SK-N-SH (cell line): ENCODE results near the gene LDB2. TPM values are rescaled to one million over a fixed set of nuclear protein-coding genes. Genes with fewer than 3 reads are reported as not detected.

Experiments used
- CTCF ChIA-PET: fragments of 300-600, 350-600 bp; formaldehyde crosslinking; extraction: SDS; loops from one replicate; lab custom pipeline; 2021; lab: Yijun Ruan, JAX
- POLR2A ChIA-PET: fragments of 350-600 bp; sonication (Branson Sonifier 250); formaldehyde crosslinking; extraction: SDS; loops from one replicate; lab custom pipeline; 2020; ENCODE audit warnings: antibody characterized with exemption, inconsistent platforms; lab: Yijun Ruan, JAX
- DNase-seq: peaks from one replicate; pipeline ENCODE4 v3.0.0; 2012
- H2AFZ ChIP-seq: fragments of 200-600 bp; sonication (generic); 2 replicates; pipeline ENCODE4 v1.8.1; 2016; ENCODE audit warnings: antibody characterized with exemption, mild to moderate bottlenecking, low read depth
- H3F3A ChIP-seq: fragments of 200-600 bp; sonication (generic); replicated peaks from 2 replicates; pipeline ENCODE3; 2016; ENCODE audit warnings: antibody characterized with exemption, mild to moderate bottlenecking; ENCODE audit not compliant: insufficient read depth
- H3K27ac ChIP-seq, 2 experiments: fragments of 200-500 bp in 1 of 2; fragments of 200-600 bp in 1 of 2; sonication (Bioruptor generic) in 1 of 2; sonication (generic), shearing (Covaris generic) in 1 of 2; 2 replicates each; pipeline versions ENCODE4 v1.5.1 to v1.6.1; 2014 to 2016; ENCODE audit warnings: low read depth in 2 of 2, inconsistent platforms in 1 of 2, low read length in 1 of 2, mild to moderate bottlenecking in 1 of 2, mixed read lengths in 1 of 2
- H3K27me3 ChIP-seq: fragments of 200-600 bp; sonication (generic), shearing (Covaris generic); 2 replicates; pipeline ENCODE4 v1.6.1; 2016; ENCODE audit warnings: mixed run types; ENCODE audit not compliant: insufficient read depth
- H3K36me3 ChIP-seq, 2 experiments: fragments of 200-500 bp in 1 of 2; fragments of 200-600 bp in 1 of 2; sonication (Bioruptor generic) in 1 of 2; sonication (generic) in 1 of 2; replicated peaks in 1 of 2; 2 replicates each; pipeline versions ENCODE3 to v1.5.1; 2014 to 2016; ENCODE audit warnings: low read length in 1 of 2, mild to moderate bottlenecking in 1 of 2; ENCODE audit not compliant: insufficient read depth in 2 of 2, control insufficient read depth in 1 of 2
- H3K4me1 ChIP-seq, 2 experiments: fragments of 200-500 bp in 1 of 2; fragments of 200-600 bp in 1 of 2; sonication (Bioruptor generic) in 1 of 2; sonication (generic), shearing (Covaris generic) in 1 of 2; 2 replicates each; pipeline versions ENCODE4 v1.5.1 to v1.6.1; 2014 to 2016; ENCODE audit warnings: low read depth in 1 of 2, low read length in 1 of 2, mixed run types in 1 of 2; ENCODE audit not compliant: insufficient read depth in 2 of 2, control insufficient read depth in 1 of 2
- H3K4me2 ChIP-seq: fragments of 200-600 bp; sonication (generic), shearing (Covaris generic); 2 replicates; pipeline ENCODE4 v1.6.1; 2017; ENCODE audit warnings: mixed run types
- H3K4me3 ChIP-seq, 2 experiments: fragments of 200-500 bp in 1 of 2; fragments of 200-600 bp in 1 of 2; sonication (Bioruptor generic) in 1 of 2; sonication (generic), shearing (Covaris generic) in 1 of 2; 2 replicates each; pipeline versions ENCODE4 v1.5.1 to v1.8.1; 2014 to 2016; ENCODE audit warnings: low read depth in 2 of 2, inconsistent platforms in 1 of 2, low read length in 1 of 2, mild to moderate bottlenecking in 1 of 2, mixed read lengths in 1 of 2, moderate library complexity in 1 of 2
- H3K79me2 ChIP-seq: fragments of 200-600 bp; sonication (generic); 2 replicates; pipeline ENCODE4 v1.8.1; 2017; ENCODE audit warnings: mild to moderate bottlenecking; ENCODE audit not compliant: insufficient read depth
- H3K9ac ChIP-seq: fragments of 200-600 bp; sonication (generic); 2 replicates; pipeline ENCODE4 v1.6.1; 2017; ENCODE audit warnings: mixed run types
- H3K9me2 ChIP-seq: fragments of 200-600 bp; sonication (generic); 2 replicates; pipeline ENCODE4 v1.6.1; 2017; ENCODE audit warnings: mixed run types
- H3K9me3 ChIP-seq: fragments of 200-600 bp; sonication (generic); 2 replicates; pipeline ENCODE4 v1.6.1; 2017; ENCODE audit warnings: mixed run types, mild to moderate bottlenecking, moderate library complexity
- H4K20me1 ChIP-seq: fragments of 200-600 bp; sonication (generic); 2 replicates; pipeline ENCODE4 v1.6.1; 2017; ENCODE audit warnings: mild to moderate bottlenecking, mixed run types; ENCODE audit not compliant: insufficient read depth
- EP300 ChIP-seq, 2 experiments: IDR thresholded peaks; 2 replicates each; pipeline versions ENCODE4 v1.4.0 to v1.6.1; 2012; ENCODE audit warnings: borderline replicate concordance in 1 of 2, low read depth in 1 of 2, low read length in 1 of 2
- EZH2phosphoT487 ChIP-seq: fragments of 200-600 bp; sonication (generic); IDR thresholded peaks from 2 replicates; pipeline ENCODE4 v1.6.1; 2017; ENCODE audit warnings: low read depth, mixed run types, mild to moderate bottlenecking, antibody characterized with exemption, moderate library complexity, borderline replicate concordance
- FOSL2 ChIP-seq: IDR thresholded peaks from 2 replicates; pipeline ENCODE4 v1.4.0; 2012; ENCODE audit warnings: low read depth, mild to moderate bottlenecking, moderate library complexity, borderline replicate concordance
- GABPA ChIP-seq: IDR thresholded peaks from 2 replicates; pipeline ENCODE4 v1.4.0; 2012; ENCODE audit warnings: low read depth, mild to moderate bottlenecking
- GATA2 ChIP-seq: sonication (generic); formaldehyde crosslinking; IDR thresholded peaks from 2 replicates; pipeline ENCODE4 v1.5.0; 2020; ENCODE audit warnings: mild to moderate bottlenecking, missing genetic modification reagents
- JUND ChIP-seq: IDR thresholded peaks from 2 replicates; pipeline ENCODE4 v1.4.0; 2012
- MXI1 ChIP-seq: IDR thresholded peaks from 2 replicates; pipeline ENCODE4 v1.6.1; 2012; ENCODE audit warnings: mild to moderate bottlenecking, low read depth, low read length, improper control_type of control experiment
- NFIC ChIP-seq: IDR thresholded peaks from 2 replicates; pipeline ENCODE4 v1.4.0; 2012; ENCODE audit warnings: borderline replicate concordance
- POLR2AphosphoS5 ChIP-seq: IDR thresholded peaks from 2 replicates; pipeline ENCODE4 v1.6.1; 2012; ENCODE audit warnings: low read depth, low read length
- RFX5 ChIP-seq: IDR thresholded peaks from 2 replicates; pipeline ENCODE4 v1.6.1; 2012; ENCODE audit warnings: mild to moderate bottlenecking, improper control_type of control experiment, low read length
- RXRA ChIP-seq: IDR thresholded peaks from 2 replicates; pipeline ENCODE4 v1.4.0; 2012; ENCODE audit warnings: low read depth, mild to moderate bottlenecking, borderline replicate concordance
- TEAD4 ChIP-seq: IDR thresholded peaks from 2 replicates; pipeline ENCODE4 v1.4.0; 2012; ENCODE audit warnings: mild to moderate bottlenecking, borderline replicate concordance; ENCODE audit not compliant: insufficient read depth
- WGBS: methylation state at CpG from one replicate; pipeline ENCODE4 v1.1.6; 2017; ENCODE audit warnings: low lambda C conversion rate; 5-methylcytosine and 5-hydroxymethylcytosine counted together
- polyA plus RNA-seq, 3 experiments: library from polyadenylated mRNA; depleted of rRNA; stranded (reverse); fragments of >200 nt; gene quantifications; 2 replicates each; pipeline ENCODE4 v1.2.3, GENCODE V29; 2012
- TF ChIP-seq, protein P1 (sequence below): IDR thresholded peaks from 2 replicates; pipeline ENCODE4; 2012
- TF ChIP-seq, protein P2 (sequence below): fragments of 150-350 bp; IDR thresholded peaks from 2 replicates; pipeline ENCODE4 v1.6.1; 2017; ENCODE audit warnings: antibody characterized with exemption, low read length, low read depth, borderline replicate concordance
- TF ChIP-seq, protein P3 (sequence below): IDR thresholded peaks from 2 replicates; pipeline ENCODE4 v1.6.1; 2012; ENCODE audit warnings: mild to moderate bottlenecking, low read depth, low read length, moderate library complexity

Gene LDB2
- polyA plus RNA-seq, 1 of the 3 experiments (the other 2 are of a cell fraction): 11.0 TPM

DNA sequence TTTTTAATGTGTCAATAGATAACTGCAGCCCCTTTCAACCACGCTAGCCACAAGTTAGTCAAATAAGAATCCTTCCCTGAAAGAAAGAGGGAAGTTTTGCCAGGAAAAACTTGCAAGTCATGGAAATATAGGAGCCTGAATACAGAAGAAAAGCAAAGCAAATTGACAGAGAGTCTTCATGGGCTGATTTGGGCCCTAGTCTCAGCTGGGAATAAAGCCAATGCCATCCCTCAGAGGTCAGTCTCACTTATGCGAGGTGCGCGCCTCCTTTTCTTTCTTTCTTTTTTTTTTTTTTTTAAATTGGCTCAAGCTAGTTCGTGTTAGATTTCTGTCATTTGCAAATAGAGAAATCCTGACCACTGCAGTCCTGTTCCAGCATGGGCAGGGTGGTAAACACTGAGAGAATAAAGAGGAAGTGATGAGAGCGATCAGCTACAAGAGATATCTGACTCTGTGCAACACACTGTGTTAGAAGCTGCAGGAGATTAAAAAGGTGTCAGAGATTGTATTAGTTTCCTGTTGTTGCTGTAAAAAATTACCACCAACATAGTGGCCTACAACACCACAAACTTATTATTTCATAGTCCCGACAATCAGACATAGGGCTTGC, 299.7 kb downstream of the LDB2 start:
- Histone ChIP-seq H3K27ac (peak overlapping the region in 1 of 2 experiments; percentile 56; a peak in 2 of 4 replicates), H2AFZ (no peak overlapping the region), H3F3A (peaks cover 3% of the 10 kb centered on the region), H3K79me2 (no peaks in the 10 kb centered on the region), H3K9me2 (no peaks in the 10 kb centered on the region), H3K9me3 (no peaks in the 10 kb centered on the region), H3K4me2 (no peak overlapping the region), H3K9ac (no peak overlapping the region), H3K36me3 (no peaks in the 10 kb centered on the region), H4K20me1 (no peaks in the 10 kb centered on the region), H3K4me3 (no peak overlapping the region), H3K4me1 (peaks cover 0 to 12% of the 10 kb centered on the region in 2 experiments; a peak in 2 of 4 replicates), H3K27me3 (no peaks in the 10 kb centered on the region)
- 83% methylated on average over 7 of the region's 7 CpGs for WGBS
- ChIA-PET POLR2A (no interaction called here), CTCF (no interaction called here)
- TF ChIP-seq RXRA: no peak
- no peak for DNase-seq

DNA sequence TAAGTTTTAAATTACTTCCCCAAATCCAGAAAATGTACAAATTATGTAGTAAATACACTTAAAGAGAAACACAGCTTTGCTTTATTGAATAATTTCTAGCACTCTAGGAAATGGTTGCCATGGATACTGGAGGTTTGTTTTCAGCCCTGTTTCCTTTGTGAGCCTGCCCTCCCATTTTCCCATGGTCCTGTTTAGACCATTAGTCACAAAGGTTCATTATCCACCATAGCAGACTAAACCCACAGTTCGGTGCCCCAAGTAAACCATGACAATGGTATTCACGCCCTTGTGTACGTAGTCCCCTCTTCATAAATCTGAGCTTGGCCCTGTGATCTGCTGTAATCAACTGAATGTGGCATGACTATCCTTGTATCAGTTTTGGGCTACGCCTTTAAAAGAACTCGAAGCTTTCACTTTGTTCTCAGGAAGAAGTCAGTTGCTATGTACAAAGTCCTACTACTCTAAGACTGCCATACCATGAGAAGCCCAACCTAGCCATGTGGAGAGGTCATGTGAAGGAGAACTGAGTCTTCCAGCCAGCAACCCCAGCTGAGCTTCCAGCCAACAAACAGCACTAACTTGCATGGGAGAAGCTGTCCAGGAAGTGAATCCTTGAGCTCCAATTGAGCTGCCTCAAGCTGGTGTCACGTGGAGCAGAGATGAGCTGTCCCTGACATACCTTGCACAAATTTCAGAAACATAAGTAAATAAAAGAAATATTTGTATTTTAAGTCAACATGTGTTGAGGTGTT, 300.4 kb downstream of the LDB2 start:
- Histone ChIP-seq H3K27ac (peak overlapping the region in 1 of 2 experiments; percentile 56; a peak in 2 of 4 replicates), H2AFZ (no peak overlapping the region), H3K4me3 (no peak overlapping the region), H3K79me2 (no peaks in the 10 kb centered on the region), H3K36me3 (no peaks in the 10 kb centered on the region), H3F3A (peaks cover 3% of the 10 kb centered on the region), H3K4me1 (peaks cover 0 to 12% of the 10 kb centered on the region in 2 experiments; a peak in 2 of 4 replicates), H3K9me3 (no peaks in the 10 kb centered on the region), H3K9me2 (no peaks in the 10 kb centered on the region), H3K27me3 (no peaks in the 10 kb centered on the region), H3K4me2 (no peak overlapping the region), H4K20me1 (no peaks in the 10 kb centered on the region), H3K9ac (no peak overlapping the region)
- ChIA-PET POLR2A (no interaction called here), CTCF (no interaction called here)
- TF ChIP-seq GABPA (no peak), GATA2 (CRISPR knock-in tag) (no peak), TEAD4 (no peak), RFX5 (no peak), RXRA (no peak), EZH2phosphoT487 (no peak), EP300 (IDR thresholded peaks at IDR 0.05; ENCODE audit: borderline replicate concordance in 1 of 2, low read depth in 1 of 2, low read length in 1 of 2) (no peak), FOSL2 (no peak), NFIC (no peak), MXI1 (no peak), JUND (no peak), POLR2AphosphoS5 (no peak)
- TF ChIP-seq, protein P1, sequence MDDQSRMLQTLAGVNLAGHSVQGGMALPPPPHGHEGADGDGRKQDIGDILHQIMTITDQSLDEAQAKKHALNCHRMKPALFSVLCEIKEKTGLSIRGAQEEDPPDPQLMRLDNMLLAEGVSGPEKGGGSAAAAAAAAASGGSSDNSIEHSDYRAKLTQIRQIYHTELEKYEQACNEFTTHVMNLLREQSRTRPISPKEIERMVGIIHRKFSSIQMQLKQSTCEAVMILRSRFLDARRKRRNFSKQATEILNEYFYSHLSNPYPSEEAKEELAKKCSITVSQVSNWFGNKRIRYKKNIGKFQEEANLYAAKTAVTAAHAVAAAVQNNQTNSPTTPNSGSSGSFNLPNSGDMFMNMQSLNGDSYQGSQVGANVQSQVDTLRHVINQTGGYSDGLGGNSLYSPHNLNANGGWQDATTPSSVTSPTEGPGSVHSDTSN: no peak
- TF ChIP-seq, protein P2, sequence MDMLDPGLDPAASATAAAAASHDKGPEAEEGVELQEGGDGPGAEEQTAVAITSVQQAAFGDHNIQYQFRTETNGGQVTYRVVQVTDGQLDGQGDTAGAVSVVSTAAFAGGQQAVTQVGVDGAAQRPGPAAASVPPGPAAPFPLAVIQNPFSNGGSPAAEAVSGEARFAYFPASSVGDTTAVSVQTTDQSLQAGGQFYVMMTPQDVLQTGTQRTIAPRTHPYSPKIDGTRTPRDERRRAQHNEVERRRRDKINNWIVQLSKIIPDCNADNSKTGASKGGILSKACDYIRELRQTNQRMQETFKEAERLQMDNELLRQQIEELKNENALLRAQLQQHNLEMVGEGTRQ: no peak
- TF ChIP-seq, protein P3, sequence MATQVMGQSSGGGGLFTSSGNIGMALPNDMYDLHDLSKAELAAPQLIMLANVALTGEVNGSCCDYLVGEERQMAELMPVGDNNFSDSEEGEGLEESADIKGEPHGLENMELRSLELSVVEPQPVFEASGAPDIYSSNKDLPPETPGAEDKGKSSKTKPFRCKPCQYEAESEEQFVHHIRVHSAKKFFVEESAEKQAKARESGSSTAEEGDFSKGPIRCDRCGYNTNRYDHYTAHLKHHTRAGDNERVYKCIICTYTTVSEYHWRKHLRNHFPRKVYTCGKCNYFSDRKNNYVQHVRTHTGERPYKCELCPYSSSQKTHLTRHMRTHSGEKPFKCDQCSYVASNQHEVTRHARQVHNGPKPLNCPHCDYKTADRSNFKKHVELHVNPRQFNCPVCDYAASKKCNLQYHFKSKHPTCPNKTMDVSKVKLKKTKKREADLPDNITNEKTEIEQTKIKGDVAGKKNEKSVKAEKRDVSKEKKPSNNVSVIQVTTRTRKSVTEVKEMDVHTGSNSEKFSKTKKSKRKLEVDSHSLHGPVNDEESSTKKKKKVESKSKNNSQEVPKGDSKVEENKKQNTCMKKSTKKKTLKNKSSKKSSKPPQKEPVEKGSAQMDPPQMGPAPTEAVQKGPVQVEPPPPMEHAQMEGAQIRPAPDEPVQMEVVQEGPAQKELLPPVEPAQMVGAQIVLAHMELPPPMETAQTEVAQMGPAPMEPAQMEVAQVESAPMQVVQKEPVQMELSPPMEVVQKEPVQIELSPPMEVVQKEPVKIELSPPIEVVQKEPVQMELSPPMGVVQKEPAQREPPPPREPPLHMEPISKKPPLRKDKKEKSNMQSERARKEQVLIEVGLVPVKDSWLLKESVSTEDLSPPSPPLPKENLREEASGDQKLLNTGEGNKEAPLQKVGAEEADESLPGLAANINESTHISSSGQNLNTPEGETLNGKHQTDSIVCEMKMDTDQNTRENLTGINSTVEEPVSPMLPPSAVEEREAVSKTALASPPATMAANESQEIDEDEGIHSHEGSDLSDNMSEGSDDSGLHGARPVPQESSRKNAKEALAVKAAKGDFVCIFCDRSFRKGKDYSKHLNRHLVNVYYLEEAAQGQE: no peak
- 87% methylated on average over 6 of the region's 6 CpGs for WGBS
- no peak for DNase-seq
